Measurements from ENCODE around the gene EMC8. TPM values are rescaled to one million over a fixed set of nuclear protein-coding genes. Genes with fewer than 3 reads are reported as not detected.

The EMC8 gene
- total and polyA plus RNA-seq, 10 of the 15 experiments (the other 5 are each of a cell fraction or from before 2014, with no cell fraction given), result 7.8 to 62.0 (median 33.5) TPM

DNA sequence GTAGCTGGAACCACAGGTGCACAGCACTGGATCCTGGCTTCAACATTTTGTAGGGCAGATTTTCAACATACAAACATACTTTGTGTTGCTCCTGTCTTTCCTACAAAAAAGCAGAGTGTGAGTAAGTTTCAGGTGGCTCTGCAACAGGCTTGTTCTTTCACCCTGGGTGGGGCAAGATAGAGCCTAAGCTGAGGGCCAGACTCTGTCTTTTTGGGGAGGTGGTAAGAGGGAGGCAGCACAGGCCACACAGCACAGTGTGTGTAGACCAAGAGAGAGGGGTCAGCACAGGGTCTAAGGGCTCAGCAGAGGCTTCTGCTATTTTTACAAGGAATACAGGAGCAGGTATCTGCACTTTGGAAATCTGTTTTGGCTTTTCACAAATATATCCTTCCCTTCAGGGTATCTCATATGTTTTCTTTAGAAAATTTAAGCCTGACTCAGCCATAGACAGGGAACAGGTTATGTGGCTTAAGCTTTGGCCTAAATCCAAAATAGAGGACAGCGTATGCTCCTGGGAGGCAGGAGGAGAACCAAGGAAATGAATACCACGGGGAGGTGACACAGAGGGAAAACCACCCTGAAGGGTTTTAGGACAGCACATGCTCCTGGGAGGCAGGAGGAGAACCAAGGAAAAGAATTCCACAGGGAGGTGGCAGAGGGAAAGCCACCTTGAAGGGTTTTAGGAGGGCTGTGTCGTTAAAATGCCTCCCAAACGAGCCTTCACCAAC lies 21.6 kb downstream of the EMC8 start:
- ATAC-seq (no peak), DNase-seq (ENCODE audit: low read depth, low spot score) (no peak), FAIRE-seq (no peak)
- Histone ChIP-seq H2AFZ (ENCODE audit: control insufficient read depth, low read depth, low read length) (no peak overlapping the region), H3K9me3 (replicated peaks; ENCODE audit: control insufficient read depth, insufficient read depth, low read length) (no peaks in the 10 kb centered on the region), H3K4me3 (no peak overlapping the region), H4K20me1 (ENCODE audit: control insufficient read depth, insufficient read depth) (no peaks in the 10 kb centered on the region), H3K36me3 (ENCODE audit: control insufficient read depth in 2 of 2, insufficient read depth in 2 of 2, low read length in 1 of 2) (peaks cover 13 to 16% of the 10 kb centered on the region in 2 experiments; a peak in 3 of 4 replicates), H3K4me1 (ENCODE audit: control insufficient read depth, insufficient read depth, low read length) (no peaks in the 10 kb centered on the region), H3K79me2 (ENCODE audit: control insufficient read depth, insufficient read depth, low read length) (no peaks in the 10 kb centered on the region), H3K4me2 (ENCODE audit: control insufficient read depth, insufficient read depth) (no peak overlapping the region), H3K9ac (ENCODE audit: control insufficient read depth, insufficient read depth, low read length) (no peak overlapping the region), H3K27ac (ENCODE audit: control insufficient read depth, insufficient read depth) (no peak overlapping the region), H3K27me3 (replicated peaks in 1 of 2; ENCODE audit: control insufficient read depth in 2 of 2, insufficient read depth in 2 of 2, low read length in 1 of 2) (no peaks in the 10 kb centered on the region)
- RAD21 ChIA-PET (ENCODE audit: unreplicated experiment), result no interaction called here
- POLR2A ChIA-PET, result no interaction called here
- intact Hi-C loops (cut with micrococcal nuclease; ENCODE audit: unreplicated experiment) (no loop called here), in situ Hi-C loops (cut with MboI) (no loop called here)
- no peak for TF ChIP-seq MEF2B (IDR thresholded peaks at IDR 0.05; ENCODE audit: partially characterized antibody, poor library complexity, severe bottlenecking)
- TF ChIP-seq, protein P1, sequence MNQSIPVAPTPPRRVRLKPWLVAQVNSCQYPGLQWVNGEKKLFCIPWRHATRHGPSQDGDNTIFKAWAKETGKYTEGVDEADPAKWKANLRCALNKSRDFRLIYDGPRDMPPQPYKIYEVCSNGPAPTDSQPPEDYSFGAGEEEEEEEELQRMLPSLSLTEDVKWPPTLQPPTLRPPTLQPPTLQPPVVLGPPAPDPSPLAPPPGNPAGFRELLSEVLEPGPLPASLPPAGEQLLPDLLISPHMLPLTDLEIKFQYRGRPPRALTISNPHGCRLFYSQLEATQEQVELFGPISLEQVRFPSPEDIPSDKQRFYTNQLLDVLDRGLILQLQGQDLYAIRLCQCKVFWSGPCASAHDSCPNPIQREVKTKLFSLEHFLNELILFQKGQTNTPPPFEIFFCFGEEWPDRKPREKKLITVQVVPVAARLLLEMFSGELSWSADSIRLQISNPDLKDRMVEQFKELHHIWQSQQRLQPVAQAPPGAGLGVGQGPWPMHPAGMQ (IDR thresholded peaks at IDR 0.05; ENCODE audit: borderline replicate concordance), result no peak
- no peak for TF ChIP-seq EZH2 (IDR thresholded peaks at IDR 0.05; ENCODE audit: borderline replicate concordance, control insufficient read depth, low read depth, low read length)
- TF ChIP-seq, protein P2, sequence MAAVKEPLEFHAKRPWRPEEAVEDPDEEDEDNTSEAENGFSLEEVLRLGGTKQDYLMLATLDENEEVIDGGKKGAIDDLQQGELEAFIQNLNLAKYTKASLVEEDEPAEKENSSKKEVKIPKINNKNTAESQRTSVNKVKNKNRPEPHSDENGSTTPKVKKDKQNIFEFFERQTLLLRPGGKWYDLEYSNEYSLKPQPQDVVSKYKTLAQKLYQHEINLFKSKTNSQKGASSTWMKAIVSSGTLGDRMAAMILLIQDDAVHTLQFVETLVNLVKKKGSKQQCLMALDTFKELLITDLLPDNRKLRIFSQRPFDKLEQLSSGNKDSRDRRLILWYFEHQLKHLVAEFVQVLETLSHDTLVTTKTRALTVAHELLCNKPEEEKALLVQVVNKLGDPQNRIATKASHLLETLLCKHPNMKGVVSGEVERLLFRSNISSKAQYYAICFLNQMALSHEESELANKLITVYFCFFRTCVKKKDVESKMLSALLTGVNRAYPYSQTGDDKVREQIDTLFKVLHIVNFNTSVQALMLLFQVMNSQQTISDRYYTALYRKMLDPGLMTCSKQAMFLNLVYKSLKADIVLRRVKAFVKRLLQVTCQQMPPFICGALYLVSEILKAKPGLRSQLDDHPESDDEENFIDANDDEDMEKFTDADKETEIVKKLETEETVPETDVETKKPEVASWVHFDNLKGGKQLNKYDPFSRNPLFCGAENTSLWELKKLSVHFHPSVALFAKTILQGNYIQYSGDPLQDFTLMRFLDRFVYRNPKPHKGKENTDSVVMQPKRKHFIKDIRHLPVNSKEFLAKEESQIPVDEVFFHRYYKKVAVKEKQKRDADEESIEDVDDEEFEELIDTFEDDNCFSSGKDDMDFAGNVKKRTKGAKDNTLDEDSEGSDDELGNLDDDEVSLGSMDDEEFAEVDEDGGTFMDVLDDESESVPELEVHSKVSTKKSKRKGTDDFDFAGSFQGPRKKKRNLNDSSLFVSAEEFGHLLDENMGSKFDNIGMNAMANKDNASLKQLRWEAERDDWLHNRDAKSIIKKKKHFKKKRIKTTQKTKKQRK (IDR thresholded peaks at IDR 0.05; ENCODE audit: low read depth, low read length), result no peak
- no peak for TF ChIP-seq MEF2A (IDR thresholded peaks at IDR 0.05; ENCODE audit: insufficient read depth, low read depth, low read length)
- TF ChIP-seq ATF7 (IDR thresholded peaks at IDR 0.05; ENCODE audit: low read depth), result no peak
- no peak for TF ChIP-seq SIN3A (IDR thresholded peaks at IDR 0.05; ENCODE audit: low read depth, low read length)
- no peak for TF ChIP-seq GABPA (IDR thresholded peaks at IDR 0.05; ENCODE audit: low read depth)
- no peak for TF ChIP-seq MYC (IDR thresholded peaks at IDR 0.05; ENCODE audit: insufficient read depth, insufficient read length, insufficient replicate concordance, low read length, severe bottlenecking)
- no peak for TF ChIP-seq CREM (IDR thresholded peaks at IDR 0.05; ENCODE audit: low read depth)
- TF ChIP-seq CHD2 (IDR thresholded peaks at IDR 0.05; ENCODE audit: borderline replicate concordance, low read depth, low read length), result no peak
- 91% methylated on average over 4 of the region's 4 CpGs for WGBS (ENCODE audit: insufficient coverage, insufficient replicate concordance, low lambda C conversion rate, missing lambda C conversion rate)
- SMC1A ChIA-PET (ENCODE audit: uncharacterized antibody, unreplicated experiment), result no interaction called here
- CTCF ChIA-PET, result no interaction called here
- no TSS peak for BruUV-seq (replicated peaks)

Measured in GM12878 (cell line).